Glutamatergic neuron (in vitro differentiated cells): Measurements from ENCODE around the gene GSDME. TPM values are rescaled to one million over a fixed set of nuclear protein-coding genes. Genes with fewer than 3 reads are reported as not detected.
A peak's percentile ranks its signal among the peaks of the same experiment; 100 is the strongest.

ENCODE experiments used
- DNase-seq: peaks from one replicate; pipeline ENCODE4 v3.0.0; 2022
- H3K27ac Mint-ChIP-seq: one replicate; pipeline ENCODE4 v1.8.0; 2020; ENCODE audit warnings: mild to moderate bottlenecking, mixed read lengths, inconsistent platforms; ENCODE audit not compliant: unreplicated experiment
- H3K27me3 Mint-ChIP-seq: one replicate; pipeline ENCODE4 v1.8.0; 2020; ENCODE audit warnings: mild to moderate bottlenecking, moderate library complexity, mixed read lengths, inconsistent platforms; ENCODE audit not compliant: unreplicated experiment
- H3K36me3 Mint-ChIP-seq: one replicate; pipeline ENCODE4 v1.8.0; 2020; ENCODE audit warnings: mild to moderate bottlenecking, mixed read lengths, inconsistent platforms; ENCODE audit not compliant: unreplicated experiment
- H3K4me1 Mint-ChIP-seq: one replicate; pipeline ENCODE4 v1.8.0; 2020; ENCODE audit warnings: mild to moderate bottlenecking, low read depth, mixed read lengths, inconsistent platforms; ENCODE audit not compliant: unreplicated experiment
- H3K4me3 Mint-ChIP-seq: one replicate; pipeline ENCODE4 v1.8.0; 2020; ENCODE audit warnings: mild to moderate bottlenecking, mixed read lengths, inconsistent platforms; ENCODE audit not compliant: unreplicated experiment
- H3K9me3 Mint-ChIP-seq: one replicate; pipeline ENCODE4 v1.8.0; 2020; ENCODE audit warnings: mild to moderate bottlenecking, moderate library complexity, mixed read lengths, inconsistent platforms; ENCODE audit not compliant: unreplicated experiment
- total RNA-seq: library from RNA; stranded (reverse); fragmentation: NEBNext Ultra II Directional; extraction: Animal tissue kit (Norgen Biotek cat#: 25700); gene quantifications from one replicate; pipeline ENCODE4 v1.2.1, GENCODE V29; 2021; ENCODE audit not compliant: unreplicated experiment
- TF ChIP-seq, protein P1 (sequence below): fragments of 200-600 bp; sonication (generic); IDR thresholded peaks from one replicate; pipeline ENCODE4 v1.5.0; 2021; ENCODE audit not compliant: partially characterized antibody, unreplicated experiment

GSDME gene
- total RNA-seq, 1 donor from 2014 or later: 12.7 TPM

DNA sequence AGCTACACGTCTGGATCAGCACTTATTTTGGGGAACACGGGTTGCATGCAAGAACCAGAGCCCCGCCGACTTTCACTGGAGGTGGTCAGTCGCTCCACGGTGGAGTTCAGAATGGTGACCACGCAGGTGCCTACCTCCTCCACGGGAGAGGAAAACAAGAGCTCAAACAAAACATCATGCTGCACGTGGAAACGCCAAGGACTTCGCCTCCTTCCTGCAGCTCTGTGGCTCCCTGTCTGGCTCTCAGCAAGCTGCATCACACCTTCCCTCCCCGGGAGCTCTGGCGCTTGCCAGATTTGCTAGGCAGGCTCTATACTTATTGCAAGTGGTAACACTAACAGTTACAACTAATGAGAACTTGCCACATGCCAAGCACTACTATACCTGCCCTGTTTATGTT, 26.0 kb downstream of the GSDME start:
- Mint-ChIP-seq H3K27me3 (peaks cover 6% of the 10 kb centered on the region), H3K27ac (no peak overlapping the region), H3K4me1 (peaks cover 7% of the 10 kb centered on the region), H3K9me3 (peaks cover 2% of the 10 kb centered on the region), H3K4me3 (no peak overlapping the region), H3K36me3 (peaks cover 5% of the 10 kb centered on the region)
- DNase-seq: no peak
- TF ChIP-seq, protein P1, sequence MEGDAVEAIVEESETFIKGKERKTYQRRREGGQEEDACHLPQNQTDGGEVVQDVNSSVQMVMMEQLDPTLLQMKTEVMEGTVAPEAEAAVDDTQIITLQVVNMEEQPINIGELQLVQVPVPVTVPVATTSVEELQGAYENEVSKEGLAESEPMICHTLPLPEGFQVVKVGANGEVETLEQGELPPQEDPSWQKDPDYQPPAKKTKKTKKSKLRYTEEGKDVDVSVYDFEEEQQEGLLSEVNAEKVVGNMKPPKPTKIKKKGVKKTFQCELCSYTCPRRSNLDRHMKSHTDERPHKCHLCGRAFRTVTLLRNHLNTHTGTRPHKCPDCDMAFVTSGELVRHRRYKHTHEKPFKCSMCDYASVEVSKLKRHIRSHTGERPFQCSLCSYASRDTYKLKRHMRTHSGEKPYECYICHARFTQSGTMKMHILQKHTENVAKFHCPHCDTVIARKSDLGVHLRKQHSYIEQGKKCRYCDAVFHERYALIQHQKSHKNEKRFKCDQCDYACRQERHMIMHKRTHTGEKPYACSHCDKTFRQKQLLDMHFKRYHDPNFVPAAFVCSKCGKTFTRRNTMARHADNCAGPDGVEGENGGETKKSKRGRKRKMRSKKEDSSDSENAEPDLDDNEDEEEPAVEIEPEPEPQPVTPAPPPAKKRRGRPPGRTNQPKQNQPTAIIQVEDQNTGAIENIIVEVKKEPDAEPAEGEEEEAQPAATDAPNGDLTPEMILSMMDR: no peak

DNA sequence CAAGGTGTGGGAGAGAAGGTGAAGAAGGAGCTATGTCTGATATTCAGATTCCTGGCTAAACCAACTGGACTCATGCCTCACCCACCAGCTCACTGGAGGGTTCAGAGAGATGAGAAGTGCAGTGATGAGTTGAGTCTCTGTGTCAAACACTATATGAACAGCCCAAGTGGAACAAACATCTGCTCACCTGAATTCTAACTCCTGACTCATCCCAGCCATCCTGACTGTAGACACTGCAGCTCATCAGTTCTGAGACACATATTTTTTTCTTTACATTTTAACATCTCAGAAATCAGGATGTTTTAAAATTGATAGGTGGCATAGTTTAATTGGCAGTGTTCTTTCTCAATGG, 27.3 kb downstream of the GSDME start:
- DNase-seq: no peak
- peaks cover 14% of the 10 kb centered on the region for H3K4me1 Mint-ChIP-seq
- H3K9me3 Mint-ChIP-seq: peaks cover 7% of the 10 kb centered on the region
- H3K27me3 Mint-ChIP-seq: peaks cover 6% of the 10 kb centered on the region
- H3K27ac Mint-ChIP-seq: no peak overlapping the region
- no peak overlapping the region for H3K4me3 Mint-ChIP-seq
- TF ChIP-seq, protein P1: no peak
- peaks cover 5% of the 10 kb centered on the region for H3K36me3 Mint-ChIP-seq

DNA sequence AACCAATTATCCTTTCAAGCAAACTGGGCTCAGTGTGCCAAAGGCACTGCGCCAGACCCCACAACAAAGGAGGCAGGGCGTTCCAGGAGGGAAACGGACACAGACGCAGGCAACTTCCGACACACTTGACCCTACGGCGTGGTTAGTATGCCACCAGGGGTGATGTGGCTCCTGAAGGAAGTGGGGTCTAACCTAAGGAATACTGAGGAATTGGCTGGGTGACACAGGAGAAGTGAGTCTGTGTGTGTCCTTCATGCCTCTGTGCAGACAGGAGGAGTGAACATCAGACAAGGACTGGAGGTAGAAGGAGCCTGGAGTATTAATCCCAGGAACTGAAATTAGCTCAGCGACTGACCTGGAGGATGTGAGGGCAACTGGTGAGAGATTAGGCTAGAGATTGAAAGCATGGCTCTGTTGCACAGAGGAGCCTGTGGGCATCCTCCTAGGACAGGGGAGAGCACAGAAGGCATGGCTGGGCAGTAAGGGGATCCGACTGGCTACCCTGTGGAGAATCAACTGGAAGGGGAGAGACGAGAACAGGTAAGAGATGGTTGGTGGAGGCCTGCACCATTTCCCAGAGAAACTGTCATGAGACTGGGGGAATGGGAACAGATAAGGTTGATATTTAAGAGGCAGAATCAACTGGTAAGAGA, 27.8 kb downstream of the GSDME start:
- Mint-ChIP-seq H3K36me3 (peaks cover 1% of the 10 kb centered on the region), H3K27ac (no peak overlapping the region), H3K27me3 (peaks cover 6% of the 10 kb centered on the region), H3K9me3 (peaks cover 7% of the 10 kb centered on the region), H3K4me3 (no peak overlapping the region), H3K4me1 (peaks cover 16% of the 10 kb centered on the region)
- TF ChIP-seq, protein P1: no peak
- DNase-seq: no peak

DNA sequence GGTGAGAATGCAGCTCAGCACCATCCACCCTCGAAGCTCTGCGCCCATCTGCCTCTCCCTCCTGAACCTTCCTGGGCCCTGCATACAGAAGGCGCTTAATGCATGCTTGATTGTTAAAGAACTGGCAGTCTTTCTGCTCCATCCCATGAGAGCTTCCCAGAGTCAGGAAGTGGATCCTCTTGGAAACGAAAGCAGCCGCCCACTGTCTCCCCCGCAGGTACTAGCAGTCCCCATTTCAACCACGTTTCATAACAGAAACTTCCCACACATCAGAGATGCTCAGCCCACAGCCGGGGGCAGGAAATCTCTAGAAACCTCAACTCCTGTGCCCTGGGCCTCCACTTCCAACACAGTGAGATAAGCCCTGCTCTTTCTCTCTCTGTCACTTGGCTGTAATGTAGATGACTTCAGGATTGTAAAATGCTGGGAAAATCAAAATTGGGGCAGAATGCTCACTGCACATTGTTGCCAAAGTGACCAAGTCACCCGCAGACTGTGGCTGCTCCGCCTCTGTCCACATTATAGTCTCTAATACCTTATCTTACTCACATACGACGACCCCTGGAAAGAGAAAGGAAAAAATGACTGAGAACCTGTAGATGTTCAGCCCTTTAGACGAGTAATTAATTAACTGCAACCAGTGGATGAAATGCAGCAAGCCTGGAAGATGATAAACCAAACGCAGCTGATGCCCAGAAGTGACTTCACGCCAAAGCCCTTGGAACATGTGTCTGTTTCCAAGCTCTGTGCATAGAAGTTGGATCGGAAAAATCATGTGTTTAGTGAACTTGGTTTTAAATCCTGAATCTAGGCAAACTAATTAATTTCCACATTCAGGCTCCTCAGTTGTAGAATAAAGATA, 28.5 kb downstream of the GSDME start:
- Mint-ChIP-seq H3K9me3 (peaks cover 7% of the 10 kb centered on the region), H3K27ac (peak overlapping the region; percentile 18), H3K27me3 (peaks cover 6% of the 10 kb centered on the region), H3K4me1 (peaks cover 18% of the 10 kb centered on the region), H3K36me3 (no peaks in the 10 kb centered on the region), H3K4me3 (no peak overlapping the region)
- TF ChIP-seq, protein P1: no peak
- no peak for DNase-seq

DNA sequence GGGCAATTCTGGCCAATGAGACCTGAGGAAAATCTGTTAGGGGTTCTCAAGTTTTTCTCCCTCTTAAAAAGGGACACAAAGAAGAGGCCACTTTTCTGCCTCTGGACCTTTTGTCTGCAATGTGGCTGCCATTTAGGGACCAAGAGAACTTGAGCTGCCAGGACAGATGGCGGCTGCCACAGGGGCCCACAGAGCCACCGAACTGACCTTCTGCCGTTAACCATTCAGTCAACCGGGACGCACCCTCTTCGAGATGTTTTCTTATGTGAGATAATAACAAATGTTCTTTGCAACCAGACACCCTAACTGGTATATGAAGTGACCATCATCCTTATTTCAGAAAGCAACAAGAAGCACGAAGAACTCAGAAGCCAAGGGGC, 29.2 kb downstream of the GSDME start:
- Mint-ChIP-seq H3K4me3 (no peak overlapping the region), H3K36me3 (no peaks in the 10 kb centered on the region), H3K27me3 (peaks cover 6% of the 10 kb centered on the region), H3K27ac (no peak overlapping the region), H3K9me3 (peaks cover 7% of the 10 kb centered on the region), H3K4me1 (peaks cover 20% of the 10 kb centered on the region)
- DNase-seq: no peak
- TF ChIP-seq, protein P1: no peak
